Fibroblast of villous mesenchyme (primary cell): ENCODE results near the gene FJX1. TPM values are rescaled to one million over a fixed set of nuclear protein-coding genes. Genes with fewer than 3 reads are reported as not detected.

ENCODE experiments used
- DNase-seq: peaks from one replicate; pipeline ENCODE4 v3.0.0-alpha.2; 2010; ENCODE audit warnings: low read depth
- H3K4me3 ChIP-seq: 2 replicates; pipeline ENCODE4 v1.5.1; 2011; ENCODE audit warnings: low read depth, mild to moderate bottlenecking, low read length
- total RNA-seq: library from RNA; depleted of rRNA; stranded (reverse); fragments of >200 nt; gene quantifications from 2 replicates; pipeline ENCODE4 v1.2.3, GENCODE V29; 2012
- TF ChIP-seq, protein P1 (sequence below): IDR thresholded peaks from 2 replicates; pipeline ENCODE4 v1.5.1; 2012; ENCODE audit warnings: low read depth, mild to moderate bottlenecking, low read length; ENCODE audit not compliant: insufficient read depth

FJX1 gene
- total RNA-seq, 1 donor, result 89.8 TPM

DNA sequence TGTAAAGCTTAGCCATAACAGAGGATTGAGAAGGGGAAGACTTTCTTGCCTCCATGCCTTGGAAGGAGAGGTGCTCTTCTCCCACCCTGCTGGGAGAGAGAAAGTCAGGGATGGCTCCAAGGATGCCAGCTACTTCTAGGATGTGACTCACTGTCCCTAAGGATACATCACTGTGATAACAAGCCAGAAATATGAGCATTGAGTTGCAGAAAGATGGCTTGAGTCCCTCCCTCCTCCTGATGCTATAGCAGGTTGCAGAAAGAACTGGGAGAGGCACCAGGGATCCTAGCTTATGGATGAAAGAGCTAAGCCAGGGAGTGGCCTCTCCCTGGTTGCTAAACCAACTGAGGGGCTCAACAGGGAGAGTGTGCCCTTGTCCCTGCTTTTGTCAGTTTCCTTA lies 27.8 kb upstream of the FJX1 start:
- DNase-seq, result no peak
- H3K4me3 ChIP-seq, result no peak overlapping the region
- TF ChIP-seq, protein P1, sequence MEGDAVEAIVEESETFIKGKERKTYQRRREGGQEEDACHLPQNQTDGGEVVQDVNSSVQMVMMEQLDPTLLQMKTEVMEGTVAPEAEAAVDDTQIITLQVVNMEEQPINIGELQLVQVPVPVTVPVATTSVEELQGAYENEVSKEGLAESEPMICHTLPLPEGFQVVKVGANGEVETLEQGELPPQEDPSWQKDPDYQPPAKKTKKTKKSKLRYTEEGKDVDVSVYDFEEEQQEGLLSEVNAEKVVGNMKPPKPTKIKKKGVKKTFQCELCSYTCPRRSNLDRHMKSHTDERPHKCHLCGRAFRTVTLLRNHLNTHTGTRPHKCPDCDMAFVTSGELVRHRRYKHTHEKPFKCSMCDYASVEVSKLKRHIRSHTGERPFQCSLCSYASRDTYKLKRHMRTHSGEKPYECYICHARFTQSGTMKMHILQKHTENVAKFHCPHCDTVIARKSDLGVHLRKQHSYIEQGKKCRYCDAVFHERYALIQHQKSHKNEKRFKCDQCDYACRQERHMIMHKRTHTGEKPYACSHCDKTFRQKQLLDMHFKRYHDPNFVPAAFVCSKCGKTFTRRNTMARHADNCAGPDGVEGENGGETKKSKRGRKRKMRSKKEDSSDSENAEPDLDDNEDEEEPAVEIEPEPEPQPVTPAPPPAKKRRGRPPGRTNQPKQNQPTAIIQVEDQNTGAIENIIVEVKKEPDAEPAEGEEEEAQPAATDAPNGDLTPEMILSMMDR, result no peak

DNA sequence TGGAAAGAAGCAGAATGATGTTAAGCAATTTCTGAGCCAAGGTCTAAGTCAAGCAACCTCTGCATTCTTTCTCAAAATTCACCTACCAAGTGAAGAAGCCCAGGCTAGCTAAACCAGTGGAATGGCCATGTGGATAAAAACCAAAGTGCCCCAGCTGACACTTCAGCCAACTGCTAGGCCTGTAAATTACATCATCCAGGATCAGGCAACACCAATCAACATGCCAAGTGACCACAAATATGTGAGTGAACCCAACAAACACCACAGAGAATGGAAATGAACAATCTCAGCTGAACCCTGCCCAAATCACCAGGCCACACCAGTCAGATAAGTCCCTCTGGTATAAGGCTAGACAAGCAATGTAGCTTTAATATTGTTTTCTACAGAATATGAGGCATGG lies 25.1 kb upstream of the FJX1 start:
- DNase-seq, result peak; percentile 89
- TF ChIP-seq, protein P1, result no peak
- no peak overlapping the region for H3K4me3 ChIP-seq

DNA sequence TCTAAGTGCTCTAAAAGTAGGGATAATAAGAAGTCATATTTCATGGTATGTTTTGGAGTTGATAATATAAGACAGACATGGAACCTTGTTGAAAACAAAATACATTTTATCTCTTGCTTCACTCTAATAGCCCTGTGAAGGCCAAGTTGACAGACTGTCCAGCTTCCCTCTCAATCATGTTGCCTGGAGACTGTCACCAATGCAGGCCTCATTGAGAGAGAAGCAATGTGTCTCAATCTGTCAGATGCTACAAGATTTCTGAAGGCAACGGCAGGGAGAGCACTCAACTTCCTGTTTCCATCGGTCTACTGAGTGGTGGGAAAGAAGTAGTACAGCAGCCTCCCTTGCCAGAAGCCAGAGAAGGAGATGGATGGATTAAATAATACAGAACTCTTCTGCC lies 23.6 kb upstream of the FJX1 start:
- no peak overlapping the region for H3K4me3 ChIP-seq
- TF ChIP-seq, protein P1, result no peak
- no peak for DNase-seq

DNA sequence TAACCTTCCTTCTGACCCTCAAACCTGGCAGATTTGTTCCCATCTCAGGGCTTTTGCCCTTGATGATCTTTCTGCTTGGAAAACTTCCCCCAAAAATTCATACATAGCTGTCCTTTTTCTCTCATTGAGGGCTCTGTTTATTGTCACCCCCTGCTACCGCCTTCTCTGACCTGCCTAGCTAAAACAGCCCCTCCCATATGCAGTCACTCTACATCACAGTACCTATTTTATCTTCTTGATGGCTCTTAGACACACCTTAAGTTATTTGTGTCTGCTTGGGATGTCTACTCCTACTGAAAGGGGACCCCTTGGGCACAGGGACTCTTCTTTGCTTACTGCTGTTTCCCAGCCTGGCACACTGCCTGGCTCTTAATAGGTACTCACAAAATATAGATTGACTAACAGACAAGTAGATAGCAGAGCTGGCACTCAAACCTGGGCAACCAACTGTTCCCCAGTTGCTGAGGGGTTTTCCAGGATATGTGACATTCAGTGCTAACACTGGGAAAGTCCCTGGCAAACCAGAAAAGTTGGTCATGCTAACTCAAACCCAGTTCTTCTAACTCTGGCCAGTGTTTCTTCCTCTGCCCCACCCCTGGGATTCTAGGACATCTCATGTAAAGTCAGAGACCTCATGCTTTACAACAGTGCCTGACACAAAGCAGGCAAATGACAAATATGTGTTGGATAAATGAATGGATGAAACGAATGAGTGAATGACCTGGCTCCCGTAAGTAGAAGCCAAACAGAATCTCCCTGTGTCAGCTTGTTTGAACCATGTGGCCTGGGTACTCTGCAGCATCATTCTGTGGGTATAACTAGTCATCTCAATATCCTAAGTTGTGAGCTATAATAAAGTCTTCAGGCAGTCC lies 19.8 kb upstream of the FJX1 start:
- no peak overlapping the region for H3K4me3 ChIP-seq
- TF ChIP-seq, protein P1, result no peak
- peak; percentile 53 for DNase-seq

DNA sequence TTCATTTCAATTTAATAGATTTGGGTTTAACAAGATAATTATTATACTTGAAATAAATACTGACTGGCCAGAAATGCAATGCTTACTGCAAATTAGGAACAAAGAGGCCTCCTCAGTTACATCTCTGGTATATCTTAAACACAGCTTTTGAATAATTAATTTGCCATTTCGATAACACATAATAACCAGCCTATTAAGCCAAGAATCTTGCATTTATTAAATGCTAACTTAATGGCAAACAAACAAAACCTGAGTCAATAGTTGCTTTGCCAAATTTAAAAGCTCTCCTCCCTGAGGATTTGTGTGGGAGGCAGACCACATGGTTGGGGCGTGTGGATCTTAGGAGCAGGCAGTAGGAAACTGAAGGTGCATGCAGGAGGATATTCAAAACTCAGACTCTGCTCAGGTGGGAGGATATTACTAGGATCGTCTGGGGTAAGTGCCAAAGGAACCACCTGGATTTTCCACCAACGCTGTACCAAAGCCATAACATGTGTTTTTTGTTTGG lies 17.9 kb upstream of the FJX1 start:
- DNase-seq, result peak; percentile 39
- TF ChIP-seq, protein P1, result no peak
- no peak overlapping the region for H3K4me3 ChIP-seq

DNA sequence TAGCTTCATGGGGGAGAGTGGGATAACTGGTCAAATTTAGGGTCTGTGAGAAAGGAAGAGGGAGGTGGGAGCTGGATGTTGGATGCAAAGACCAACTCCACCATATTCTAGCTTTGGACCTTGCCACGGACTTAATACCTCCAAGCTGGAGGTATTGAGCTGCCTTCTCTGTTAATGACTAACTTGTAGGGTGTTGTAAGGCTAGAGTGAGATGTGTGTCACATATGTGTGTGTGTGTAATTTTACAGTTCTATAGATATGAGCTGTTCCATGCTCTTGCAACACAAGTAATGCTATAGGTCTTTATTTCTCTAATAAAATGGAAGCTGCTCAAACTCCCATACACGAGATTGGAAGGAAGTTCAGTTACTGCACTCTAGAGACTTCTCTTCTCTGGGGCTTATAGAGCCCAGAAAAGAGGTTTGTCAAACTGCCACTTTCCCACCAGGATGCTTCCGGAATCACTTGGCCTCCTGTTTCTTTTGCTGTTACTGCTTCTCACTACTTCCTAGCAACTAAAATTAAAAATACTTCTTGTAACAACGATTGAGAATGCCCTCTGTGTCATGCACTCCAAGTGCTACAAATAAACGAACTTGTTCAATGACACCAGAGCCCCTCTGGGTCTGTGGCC lies 16.0 kb upstream of the FJX1 start:
- DNase-seq, result no peak
- no peak overlapping the region for H3K4me3 ChIP-seq
- TF ChIP-seq, protein P1, result no peak
